ENCODE data around the gene FANCB. TPM values are rescaled to one million over a fixed set of nuclear protein-coding genes. Genes with fewer than 3 reads are reported as not detected.

Gene FANCB
- total RNA-seq, 4 donors from 2014 or later: 2.5 to 4.8 (median 3.2) TPM

DNA sequence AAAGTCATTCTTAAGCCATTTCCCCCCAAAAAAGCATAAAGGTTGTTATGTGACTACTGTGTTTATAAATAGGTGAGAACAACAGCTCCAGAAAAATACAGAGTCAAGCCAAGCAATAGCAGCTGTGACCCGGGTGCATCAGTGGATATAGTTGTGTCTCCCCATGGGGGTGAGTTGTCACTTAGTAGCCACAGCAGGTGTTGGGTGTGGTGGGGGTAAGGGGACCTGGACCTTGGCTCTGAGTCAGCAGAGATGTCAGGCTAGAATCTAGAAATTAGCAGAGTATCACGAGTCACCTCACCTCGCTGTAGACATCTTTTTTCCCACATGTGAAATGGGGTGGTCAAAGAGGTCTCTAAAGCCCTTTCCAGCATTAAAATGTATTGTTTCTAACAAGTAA, 42.7 kb upstream of the FANCB start:
- 88 to 100% methylated on average over 3 of the region's 3 CpGs for WGBS, 2 donors
- Histone ChIP-seq H3K9me3 (no peaks in the 10 kb centered on the region), H3K4me3 (no peak overlapping the region), H3K4me1 (no peaks in the 10 kb centered on the region), H3K36me3 (peaks cover 0 to 21% (median 0%) of the 10 kb centered on the region in 3 donors), H3K27me3 (no peaks in the 10 kb centered on the region), H3K27ac (no peak overlapping the region)
- TF ChIP-seq POLR2A (IDR thresholded peaks at IDR 0.05) (no peak), CTCF (IDR thresholded peaks at IDR 0.05) (no peak), EP300 (IDR thresholded peaks at IDR 0.05) (no peak)
- no peak for DNase-seq (ENCODE audit: low spot score in 2 of 2)

DNA sequence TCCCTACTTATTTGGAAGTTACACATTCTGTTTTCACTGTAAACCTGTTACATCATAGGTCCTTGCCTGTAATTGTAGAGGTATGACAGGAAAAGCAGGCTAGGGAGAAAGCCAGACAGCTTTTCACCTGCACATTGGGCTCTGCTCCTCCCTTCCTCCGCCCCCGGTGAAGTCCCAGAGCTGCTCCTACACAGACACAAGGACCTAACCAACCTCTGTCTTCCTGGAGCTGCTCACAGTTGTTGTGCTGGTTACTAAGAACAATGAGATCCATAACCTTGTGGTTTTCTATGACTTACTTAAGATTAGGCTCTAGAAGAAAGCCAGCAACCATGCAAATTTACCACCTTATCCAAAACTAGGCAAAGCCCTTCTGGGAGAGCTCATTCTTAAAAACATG, 40.4 kb upstream of the FANCB start:
- no peak for DNase-seq (ENCODE audit: low spot score in 2 of 2)
- WGBS, 2 donors: 79 to 95% methylated on average over 2 of the region's 2 CpGs
- Histone ChIP-seq H3K27me3 (no peaks in the 10 kb centered on the region), H3K4me3 (no peak overlapping the region), H3K27ac (no peak overlapping the region), H3K9me3 (no peaks in the 10 kb centered on the region), H3K36me3 (peaks cover 0 to 12% (median 0%) of the 10 kb centered on the region in 3 donors), H3K4me1 (no peaks in the 10 kb centered on the region)
- TF ChIP-seq POLR2A (IDR thresholded peaks at IDR 0.05): no peak

DNA sequence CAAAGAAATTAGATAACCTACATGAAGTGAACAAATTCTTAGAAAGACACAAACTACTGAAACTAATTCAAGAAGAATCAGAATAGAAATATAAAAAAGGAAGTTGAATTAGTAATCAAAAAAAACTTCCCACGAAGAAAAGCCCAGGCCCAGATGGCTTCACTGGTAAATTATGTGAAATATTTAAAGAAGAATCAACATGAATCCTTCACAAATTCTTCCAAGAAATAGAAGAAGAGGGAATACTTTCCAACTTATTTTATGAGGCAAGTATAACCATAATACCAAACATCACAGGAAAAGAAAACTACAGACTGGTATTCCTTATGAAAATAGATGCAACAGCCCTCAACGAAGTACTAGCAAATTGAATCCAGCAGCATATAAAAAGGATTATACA, 31.0 kb upstream of the FANCB start:
- TF ChIP-seq POLR2A (IDR thresholded peaks at IDR 0.05) (no peak), CTCF (IDR thresholded peaks at IDR 0.05) (no peak), EP300 (IDR thresholded peaks at IDR 0.05) (no peak)
- Histone ChIP-seq H3K4me1 (peaks cover 0 to 5% (median 0%) of the 10 kb centered on the region in 4 donors), H3K36me3 (peaks cover 0 to 12% (median 0%) of the 10 kb centered on the region in 3 donors), H3K27me3 (no peaks in the 10 kb centered on the region), H3K9me3 (no peaks in the 10 kb centered on the region), H3K27ac (no peak overlapping the region), H3K4me3 (no peak overlapping the region)
- DNase-seq (ENCODE audit: low spot score in 2 of 2): no peak
- 44% methylated on average over 2 of the region's 2 CpGs for WGBS, 2 donors

DNA sequence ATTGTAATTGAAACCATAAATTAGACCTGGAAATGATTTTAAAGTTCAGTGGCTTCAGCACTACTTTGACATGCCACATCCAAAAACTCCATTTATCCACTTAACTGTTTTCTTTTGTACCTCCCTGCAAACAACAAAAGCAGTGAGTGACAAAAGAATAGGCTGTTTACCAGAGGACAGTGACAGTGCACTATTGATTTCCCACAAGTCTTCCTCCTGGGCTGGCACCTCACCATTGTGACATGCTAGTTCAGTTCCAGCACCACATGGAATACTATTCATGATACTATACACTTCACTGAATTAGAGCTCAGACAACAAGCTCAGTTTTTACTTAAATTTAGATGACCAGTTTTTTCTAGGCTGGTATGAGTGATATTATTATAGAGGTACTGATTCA, 29.7 kb upstream of the FANCB start:
- H3K27me3 ChIP-seq: no peaks in the 10 kb centered on the region
- TF ChIP-seq CTCF (IDR thresholded peaks at IDR 0.05) (no peak), POLR2A (IDR thresholded peaks at IDR 0.05) (no peak), EP300 (IDR thresholded peaks at IDR 0.05) (no peak)
- H3K4me3 ChIP-seq: no peak overlapping the region
- peaks cover 0 to 5% (median 0%) of the 10 kb centered on the region in 4 donors for H3K4me1 ChIP-seq
- no peaks in the 10 kb centered on the region for H3K9me3 ChIP-seq
- no peak overlapping the region for H3K27ac ChIP-seq
- H3K36me3 ChIP-seq: peaks cover 0 to 12% (median 0%) of the 10 kb centered on the region in 3 donors
- no peak for DNase-seq (ENCODE audit: low spot score in 2 of 2)

DNA sequence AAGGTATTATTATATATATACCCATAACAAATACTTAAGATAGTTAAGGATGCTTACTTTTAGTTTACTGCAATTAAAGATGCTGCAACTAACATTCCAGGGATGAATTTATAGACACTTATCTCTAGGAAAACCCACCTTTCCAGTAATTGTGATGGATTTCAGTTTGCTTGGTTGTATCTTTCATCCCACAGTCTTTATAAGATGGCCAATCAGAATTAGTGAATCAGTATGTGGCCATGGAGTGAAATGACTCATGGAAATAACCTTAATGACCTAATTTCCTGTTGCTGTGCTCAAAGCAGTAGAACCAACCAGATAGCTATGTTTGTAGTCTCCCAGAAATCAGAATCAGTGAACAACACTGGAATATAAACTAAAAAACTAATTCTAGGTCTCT, 26.7 kb upstream of the FANCB start:
- Histone ChIP-seq H3K4me3 (no peak overlapping the region), H3K36me3 (peaks cover 0 to 14% (median 0%) of the 10 kb centered on the region in 3 donors), H3K27me3 (no peaks in the 10 kb centered on the region), H3K4me1 (peaks cover 0 to 5% (median 0%) of the 10 kb centered on the region in 4 donors), H3K27ac (no peak overlapping the region), H3K9me3 (no peaks in the 10 kb centered on the region)
- no peak for TF ChIP-seq EP300 (IDR thresholded peaks at IDR 0.05)
- no peak for TF ChIP-seq CTCF (IDR thresholded peaks at IDR 0.05)
- no peak for TF ChIP-seq POLR2A (IDR thresholded peaks at IDR 0.05)
- no peak for DNase-seq (ENCODE audit: low spot score in 2 of 2)

DNA sequence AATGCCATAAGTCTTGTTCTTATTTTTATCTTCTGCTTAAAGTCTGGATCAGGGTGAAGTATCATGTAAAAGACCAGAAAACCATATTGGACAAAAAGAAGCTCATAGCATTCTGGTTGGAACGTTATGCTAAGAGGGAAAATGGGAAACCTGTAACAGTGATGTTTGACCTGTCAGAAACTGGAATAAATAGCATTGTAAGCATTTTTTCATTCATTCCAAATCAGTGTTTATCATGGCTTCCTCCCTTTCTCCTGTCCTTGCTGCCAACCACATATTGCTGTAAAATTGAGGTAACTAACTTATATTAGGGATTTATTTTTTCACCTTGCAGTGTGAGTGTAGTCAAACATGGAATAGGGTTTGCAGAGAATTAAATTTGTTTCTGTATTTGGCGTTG, 24.2 kb upstream of the FANCB start:
- Histone ChIP-seq H3K36me3 (peaks cover 0 to 7% (median 0%) of the 10 kb centered on the region in 3 donors), H3K4me3 (no peak overlapping the region), H3K27ac (no peak overlapping the region), H3K27me3 (no peaks in the 10 kb centered on the region), H3K9me3 (no peaks in the 10 kb centered on the region), H3K4me1 (peaks cover 0 to 5% (median 0%) of the 10 kb centered on the region in 4 donors)
- DNase-seq (ENCODE audit: low spot score in 2 of 2): no peak
- TF ChIP-seq CTCF (IDR thresholded peaks at IDR 0.05) (no peak), EP300 (IDR thresholded peaks at IDR 0.05) (no peak), POLR2A (IDR thresholded peaks at IDR 0.05) (no peak)
- WGBS, 2 donors: 76 to 86% methylated on average over 2 of the region's 2 CpGs

Measured in tibial nerve (tissue), 4 donors.